ENCODE measurements around the gene GFRA4.

- TF ChIP-seq CTCF (IDR thresholded peaks at IDR 0.05), result no peak
- TF ChIP-seq POLR2A (IDR thresholded peaks at IDR 0.05), result no peak
- TF ChIP-seq POLR2AphosphoS5 (IDR thresholded peaks at IDR 0.05), result no peak
- TF ChIP-seq EP300 (IDR thresholded peaks at IDR 0.05), result no peak
Observed at GRCh38 chr20:3658716-3659491, 4.3 kb downstream of the GFRA4 start.

Measured in upper lobe of left lung (tissue), 4 donors.